Suprapubic skin (tissue), 4 donors: Measurements from ENCODE around the gene ZFP42.

ENCODE experiments used
- CTCF ChIP-seq, 2 donors: fragments of 200-600 bp in 1 of 2; fragments of 450-650 bp in 1 of 2; sonication (generic) in 1 of 2; IDR thresholded peaks; one replicate each; pipeline ENCODE4 v1.5.1; 2016 to 2019; ENCODE audit warnings: antibody characterized with exemption in 2 of 2, mild to moderate bottlenecking in 1 of 2, moderate library complexity in 1 of 2
- POLR2A ChIP-seq, 2 donors: fragments of 450-650 bp; IDR thresholded peaks; one replicate each; pipeline ENCODE4 v1.6.1; 2017; ENCODE audit warnings: antibody characterized with exemption in 2 of 2, mild to moderate bottlenecking in 2 of 2, moderate library complexity in 2 of 2
- POLR2AphosphoS5 ChIP-seq, 3 donors: sonication (generic); formaldehyde crosslinking; IDR thresholded peaks; one replicate each; pipeline ENCODE4 v1.6.1; 2017; ENCODE audit warnings: antibody characterized with exemption in 3 of 3

- no peak for TF ChIP-seq POLR2A (IDR thresholded peaks at IDR 0.05)
- TF ChIP-seq CTCF (IDR thresholded peaks at IDR 0.05), result no peak
- no peak for TF ChIP-seq POLR2AphosphoS5 (IDR thresholded peaks at IDR 0.05)
Measured at GRCh38 chr4:187993827-187994226, 1.7 kb upstream of the ZFP42 start.
